IMR-90 (cell line): ENCODE results near the gene FOXS1. TPM values are rescaled to one million over a fixed set of nuclear protein-coding genes. Genes with fewer than 3 reads are reported as not detected.

ENCODE experiments used
- CEBPB ChIP-seq: IDR thresholded peaks from 2 replicates; pipeline ENCODE4 v1.6.1; 2012; ENCODE audit warnings: low read depth, low read length, improper control_type of control experiment
- CHD1 ChIP-seq: IDR thresholded peaks from 2 replicates; pipeline ENCODE4 v1.6.1; 2012; ENCODE audit warnings: low read depth, low read length, improper control_type of control experiment
- ELK1 ChIP-seq: fragments of 150-350 bp; IDR thresholded peaks from 2 replicates; pipeline ENCODE4 v1.6.1; 2016; ENCODE audit warnings: low read depth, mild to moderate bottlenecking, low read length, moderate library complexity, borderline replicate concordance
- polyA plus RNA-seq, 3 experiments: library from polyadenylated mRNA; depleted of rRNA; stranded (reverse); fragments of >200 nt; gene quantifications; 2 replicates each; pipeline ENCODE4 v1.2.3, GENCODE V29; 2012; ENCODE audit warnings: low replicate concordance in 1 of 3
- total RNA-seq: library from RNA; depleted of rRNA; stranded (reverse); fragments of >200 nt; gene quantifications from 2 replicates; pipeline ENCODE4 v1.2.3, GENCODE V29; 2012
- TF ChIP-seq, protein P1 (sequence below): conservative IDR thresholded peaks from 2 replicates; pipeline ENCODE4 v1.5.1; 2012; ENCODE audit warnings: mild to moderate bottlenecking, low read depth, low read length, improper control_type of control experiment

Gene FOXS1
- total and polyA plus RNA-seq, 2 of the 4 experiments (the other 2 are of a cell fraction) = not detected

DNA sequence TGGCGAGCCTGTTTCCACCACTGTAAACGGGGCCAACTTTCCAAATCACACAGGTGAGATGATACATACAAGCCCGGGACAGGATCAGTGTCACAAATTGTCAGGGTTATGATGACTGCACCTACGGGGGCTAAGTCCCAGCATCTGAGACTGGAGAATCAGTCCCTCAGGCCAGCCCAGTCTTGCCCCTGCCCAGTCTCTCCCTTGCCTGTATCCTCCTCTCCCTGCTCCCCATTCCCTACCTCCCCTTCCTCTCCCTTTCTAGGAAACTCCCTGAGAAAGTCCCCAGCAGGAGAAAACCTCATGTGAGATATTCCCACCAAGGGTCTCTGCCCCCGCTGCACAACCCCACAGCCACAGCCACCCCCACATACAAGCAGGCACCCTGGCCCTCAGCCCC is 1.5 kb downstream of the FOXS1 start (continued):
- TF ChIP-seq ELK1 (no peak), CEBPB (no peak), CHD1 (no peak)
- TF ChIP-seq, protein P1, sequence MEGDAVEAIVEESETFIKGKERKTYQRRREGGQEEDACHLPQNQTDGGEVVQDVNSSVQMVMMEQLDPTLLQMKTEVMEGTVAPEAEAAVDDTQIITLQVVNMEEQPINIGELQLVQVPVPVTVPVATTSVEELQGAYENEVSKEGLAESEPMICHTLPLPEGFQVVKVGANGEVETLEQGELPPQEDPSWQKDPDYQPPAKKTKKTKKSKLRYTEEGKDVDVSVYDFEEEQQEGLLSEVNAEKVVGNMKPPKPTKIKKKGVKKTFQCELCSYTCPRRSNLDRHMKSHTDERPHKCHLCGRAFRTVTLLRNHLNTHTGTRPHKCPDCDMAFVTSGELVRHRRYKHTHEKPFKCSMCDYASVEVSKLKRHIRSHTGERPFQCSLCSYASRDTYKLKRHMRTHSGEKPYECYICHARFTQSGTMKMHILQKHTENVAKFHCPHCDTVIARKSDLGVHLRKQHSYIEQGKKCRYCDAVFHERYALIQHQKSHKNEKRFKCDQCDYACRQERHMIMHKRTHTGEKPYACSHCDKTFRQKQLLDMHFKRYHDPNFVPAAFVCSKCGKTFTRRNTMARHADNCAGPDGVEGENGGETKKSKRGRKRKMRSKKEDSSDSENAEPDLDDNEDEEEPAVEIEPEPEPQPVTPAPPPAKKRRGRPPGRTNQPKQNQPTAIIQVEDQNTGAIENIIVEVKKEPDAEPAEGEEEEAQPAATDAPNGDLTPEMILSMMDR = no peak
